HepG2 (cell line): Measurements from ENCODE around the gene CHRNB1. TPM values are rescaled to one million over a fixed set of nuclear protein-coding genes. Genes with fewer than 3 reads are reported as not detected.

Experiments used
- ARHGAP35 ChIP-seq: sonication (generic); formaldehyde crosslinking; IDR thresholded peaks from 2 replicates; pipeline ENCODE4 v1.9.0; 2022; ENCODE audit warnings: mild to moderate bottlenecking, inconsistent platforms, moderate library complexity, missing genetic modification reagents, borderline replicate concordance
- BHLHE40 ChIP-seq: IDR thresholded peaks from 2 replicates; pipeline ENCODE4 v1.6.1; 2011; ENCODE audit warnings: low read length, improper control_type of control experiment
- CBFB ChIP-seq: sonication (generic); formaldehyde crosslinking; IDR thresholded peaks from 2 replicates; pipeline ENCODE4 v1.4.0; 2020; ENCODE audit warnings: missing genetic modification reagents
- DBP ChIP-seq: sonication (generic); formaldehyde crosslinking; IDR thresholded peaks from 2 replicates; pipeline ENCODE4 v1.4.0; 2020; ENCODE audit warnings: missing genetic modification reagents; ENCODE audit errors: not compliant biosample characterization
- E2F2 ChIP-seq: sonication (generic); formaldehyde crosslinking; IDR thresholded peaks from 2 replicates; pipeline ENCODE4 v1.4.0; 2020; ENCODE audit warnings: missing genetic modification reagents, borderline replicate concordance
- ERF ChIP-seq: IDR thresholded peaks from 2 replicates; pipeline ENCODE4 v1.6.1; 2018; ENCODE audit warnings: missing biosample characterization, missing genetic modification reagents
- GATAD1 ChIP-seq: IDR thresholded peaks from 2 replicates; pipeline ENCODE4 v1.6.1; 2016; ENCODE audit warnings: missing genetic modification reagents, missing compliant biosample characterization
- GATAD2A ChIP-seq: IDR thresholded peaks from 2 replicates; pipeline ENCODE4 v1.6.1; 2016
- KDM5B ChIP-seq: sonication (generic); formaldehyde crosslinking; IDR thresholded peaks from 2 replicates; pipeline ENCODE4 v1.4.0; 2020; ENCODE audit warnings: missing genetic modification reagents, mild to moderate bottlenecking, borderline replicate concordance
- KLF16 ChIP-seq, 2 experiments: sonication (generic) in 1 of 2; formaldehyde crosslinking in 1 of 2; IDR thresholded peaks; 2 replicates each; pipeline versions ENCODE4 v1.6.1 to v1.8.0; 2016 to 2023; ENCODE audit warnings: missing genetic modification reagents in 2 of 2, missing compliant biosample characterization in 1 of 2
- KLF9 ChIP-seq: IDR thresholded peaks from 2 replicates; pipeline ENCODE4 v1.6.1; 2016; ENCODE audit warnings: low read depth
- KMT2A ChIP-seq: sonication (generic); formaldehyde crosslinking; IDR thresholded peaks from 2 replicates; pipeline ENCODE4 v1.4.0; 2020; ENCODE audit warnings: missing genetic modification reagents
- NCOA1 ChIP-seq: sonication (generic); formaldehyde crosslinking; IDR thresholded peaks from 2 replicates; pipeline ENCODE4 v1.9.0; 2021; ENCODE audit warnings: missing genetic modification reagents
- RNF219 ChIP-seq: sonication (generic); formaldehyde crosslinking; IDR thresholded peaks from 2 replicates; pipeline ENCODE4 v1.5.0; 2020; ENCODE audit warnings: mild to moderate bottlenecking, missing genetic modification reagents
- SETDB1 ChIP-seq: sonication (generic); formaldehyde crosslinking; IDR thresholded peaks from 2 replicates; pipeline ENCODE4 v1.5.1; 2020; ENCODE audit warnings: missing genetic modification reagents, mild to moderate bottlenecking, borderline replicate concordance
- SRSF1 ChIP-seq: fragments of 200-400 bp; formaldehyde crosslinking; optimal IDR thresholded peaks from 2 replicates; pipeline ENCODE3; 2017; ENCODE audit warnings: mild to moderate bottlenecking, low read depth, low read length, moderate library complexity
- TAF1 ChIP-seq: sonication (generic); formaldehyde crosslinking; IDR thresholded peaks from 2 replicates; pipeline ENCODE4 v1.4.0; 2020; ENCODE audit warnings: missing genetic modification reagents
- TBL1XR1 ChIP-seq: fragments of 150-350 bp; IDR thresholded peaks from 2 replicates; pipeline ENCODE4 v1.6.1; 2014; ENCODE audit warnings: borderline replicate concordance, low read length; ENCODE audit not compliant: partially characterized antibody
- ZBTB46 ChIP-seq: sonication (generic); formaldehyde crosslinking; IDR thresholded peaks from 2 replicates; pipeline ENCODE4 v1.4.0; 2020; ENCODE audit warnings: mild to moderate bottlenecking, missing genetic modification reagents, borderline replicate concordance
- ZFP36L2 ChIP-seq: sonication (generic); formaldehyde crosslinking; IDR thresholded peaks from 2 replicates; pipeline ENCODE4 v1.4.0; 2020; ENCODE audit warnings: missing genetic modification reagents
- ZNF205 ChIP-seq: IDR thresholded peaks from 2 replicates; pipeline ENCODE4 v1.6.1; 2018; ENCODE audit warnings: missing biosample characterization, missing genetic modification reagents
- ZNF282 ChIP-seq: fragments of 450-650 bp; IDR thresholded peaks from 2 replicates; pipeline ENCODE4 v1.6.1; 2018; ENCODE audit not compliant: partially characterized antibody
- ZNF547 ChIP-seq: sonication (generic); formaldehyde crosslinking; IDR thresholded peaks from 2 replicates; pipeline ENCODE4 v1.5.1; 2020; ENCODE audit warnings: mild to moderate bottlenecking, missing genetic modification reagents
- ZNF569 ChIP-seq: sonication (generic); formaldehyde crosslinking; IDR thresholded peaks from 2 replicates; pipeline ENCODE4 v1.5.0; 2020; ENCODE audit warnings: mild to moderate bottlenecking, missing genetic modification reagents, moderate library complexity, borderline replicate concordance
- ZNF577 ChIP-seq: sonication (generic); formaldehyde crosslinking; IDR thresholded peaks from 2 replicates; pipeline ENCODE4 v1.4.0; 2020; ENCODE audit warnings: mild to moderate bottlenecking, low read depth, missing genetic modification reagents, borderline replicate concordance
- ZNF724P ChIP-seq: sonication (generic); formaldehyde crosslinking; IDR thresholded peaks from 2 replicates; pipeline ENCODE4 v1.8.0; 2022; ENCODE audit warnings: missing genetic modification reagents, borderline replicate concordance
- polyA plus RNA-seq, 8 experiments: library from polyadenylated mRNA; depleted of rRNA in 3 of 8; stranded (reverse) in 7 of 8; unstranded in 1 of 8; fragments of >200 nt; fragmentation: Illumina TruSeq in 4 of 8; extraction: Trizol in 4 of 8; gene quantifications; 2 replicates each; pipeline versions ENCODE4 v1.2.1 to v1.2.3, GENCODE V29; 2011 to 2016; ENCODE audit warnings: low read depth in 4 of 8, missing spikeins in 1 of 8, mixed read lengths in 1 of 8; ENCODE audit not compliant: insufficient read depth in 1 of 8
- total RNA-seq, 5 experiments: library from RNA; depleted of rRNA; stranded (reverse); fragments of >200 nt; fragmentation: Illumina TruSeq; extraction: Trizol; gene quantifications; 2 replicates each; pipeline ENCODE4 v1.2.3, GENCODE V29; 2016; ENCODE audit warnings: low read depth in 1 of 5

The CHRNB1 gene
- total and polyA plus RNA-seq, 2 of the 13 experiments (the other 11 are each of a cell fraction or from before 2014, with no cell fraction given): 5.4 to 33.7 TPM

- TF ChIP-seq ZFP36L2 (no peak), SETDB1 (CRISPR knock-in tag) (no peak), TBL1XR1 (no peak), ZNF205 (CRISPR knock-in tag) (no peak), ZNF577 (CRISPR knock-in tag) (no peak), GATAD1 (CRISPR knock-in tag) (no peak), ZNF282 (no peak), SRSF1 (peak; percentile 62), NCOA1 (no peak), ARHGAP35 (CRISPR knock-in tag) (peak; percentile 69; the same call in 1 of the 2 replicates), CBFB (CRISPR knock-in tag) (no peak), TAF1 (CRISPR knock-in tag) (peak; percentile 25; the same call in 1 of the 2 replicates), ZBTB46 (CRISPR knock-in tag) (no peak), ZNF547 (no peak), BHLHE40 (0 out of 2 replicates have a peak, but pooled peaks have one; percentile 8), KDM5B (CRISPR knock-in tag) (no peak), ERF (CRISPR knock-in tag) (no peak), E2F2 (CRISPR knock-in tag) (no peak), DBP (CRISPR knock-in tag) (no peak), KLF9 (CRISPR knock-in tag) (no peak), RNF219 (CRISPR knock-in tag) (no peak), KMT2A (no peak), GATAD2A (no peak), ZNF724P (CRISPR knock-in tag) (no peak), ZNF569 (no peak), KLF16 (CRISPR knock-in tag; IDR thresholded peaks at IDR 0.05) (no peak)
Observed at GRCh38 chr17:7479213-7480088, 34.6 kb downstream of the CHRNB1 start, which contains the start of gene ZBTB4 (continued).
